NT2/D1 (cell line): Measurements from ENCODE around the gene NCAN.

Source experiments
- SUZ12 ChIP-seq: IDR thresholded peaks from 2 replicates; pipeline ENCODE4 v1.6.1; 2011; ENCODE audit not compliant: insufficient read length, insufficient read depth; ENCODE audit errors: extremely low read depth
- YY1 ChIP-seq: IDR thresholded peaks from 2 replicates; pipeline ENCODE4 v1.6.1; 2011; ENCODE audit not compliant: insufficient read length, insufficient read depth
- ZNF274 ChIP-seq: IDR thresholded peaks from 2 replicates; pipeline ENCODE4 v1.6.1; 2011; ENCODE audit warnings: mild to moderate bottlenecking, low read depth, low read length

DNA sequence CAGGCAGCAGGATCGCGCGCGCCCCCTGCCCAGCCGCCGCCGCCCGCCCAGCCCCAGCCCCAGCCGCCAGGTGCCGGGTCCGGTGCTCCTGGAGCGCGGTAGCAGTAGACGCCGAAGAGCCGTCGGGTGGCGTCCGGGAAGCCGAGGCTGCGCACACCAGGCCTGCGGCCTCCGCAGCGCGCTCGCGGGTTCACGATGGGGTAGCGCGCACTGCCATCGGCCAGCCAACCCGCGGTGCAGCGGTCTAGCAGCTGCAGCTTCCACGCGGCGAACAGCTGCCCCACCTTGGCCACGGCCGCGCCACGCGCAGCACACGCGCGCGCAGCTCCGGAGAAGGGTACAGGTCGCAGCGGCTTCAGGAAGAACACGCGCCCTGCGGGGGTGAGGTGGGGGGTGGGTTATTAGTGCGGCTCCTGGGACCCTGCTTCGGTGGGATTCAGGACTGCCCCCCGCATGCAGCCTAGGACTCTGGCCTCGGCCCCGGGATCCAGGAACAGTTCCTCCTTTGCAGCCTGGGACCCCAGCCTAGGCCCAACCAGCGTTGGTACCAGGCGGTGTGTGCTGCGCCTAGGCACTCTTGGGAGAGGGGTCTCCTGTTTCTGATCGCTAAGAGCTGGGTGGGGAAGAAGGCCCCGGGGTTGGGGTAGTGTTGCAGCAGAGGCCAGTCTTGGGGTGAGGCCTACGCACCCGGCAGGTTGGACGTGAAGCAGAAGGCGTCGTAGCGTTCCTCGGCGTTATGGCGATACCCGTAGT, 46.3 kb downstream of the NCAN start:
- TF ChIP-seq YY1 (no peak), SUZ12 (no peak), ZNF274 (no peak)
